ENCODE results near the gene PLEKHM2.

Gene PLEKHM2

DNA sequence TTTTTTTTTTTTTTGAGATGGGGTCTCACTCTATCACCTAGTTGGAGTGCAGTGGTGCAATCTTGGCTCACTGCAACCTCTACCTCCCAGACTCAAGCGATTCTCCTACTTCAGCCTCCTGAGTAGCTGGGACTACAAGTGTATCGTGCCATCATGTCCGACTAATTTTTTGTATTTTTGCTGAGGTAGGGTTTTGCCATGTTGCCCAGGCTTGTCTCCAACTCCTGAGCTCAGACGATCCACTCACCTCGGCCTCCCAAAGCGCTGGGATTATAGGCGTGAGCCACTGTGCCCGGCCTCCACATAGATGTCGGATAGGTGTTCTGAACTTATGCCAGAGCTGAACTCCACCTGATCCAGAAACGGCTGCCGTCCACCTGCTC, 21.1 kb downstream of the PLEKHM2 start:
- Histone ChIP-seq H3K9me3 (ENCODE audit: insufficient read depth, low read length, severe bottlenecking) (no peaks in the 10 kb centered on the region), H3K79me2 (ENCODE audit: insufficient read depth, low read length) (peaks cover 61% of the 10 kb centered on the region), H3K4me1 (ENCODE audit: insufficient read depth, low read length) (no peaks in the 10 kb centered on the region), H3K4me3 (ENCODE audit: low read depth in 1 of 2, low read length in 2 of 2) (no peak overlapping the region), H3K9ac (ENCODE audit: low read depth, low read length) (no peak overlapping the region), H3K27ac (ENCODE audit: low read length) (no peak overlapping the region), H2AFZ (ENCODE audit: low read depth, low read length) (no peak overlapping the region), H3K4me2 (ENCODE audit: insufficient read depth, low read length) (no peak overlapping the region), H3K27me3 (ENCODE audit: insufficient read depth, low read length, poor library complexity) (no peaks in the 10 kb centered on the region), H3K36me3 (ENCODE audit: insufficient read depth, low read length) (peaks cover 18% of the 10 kb centered on the region), H4K20me1 (ENCODE audit: insufficient read depth, low read length) (peaks cover 42% of the 10 kb centered on the region)
- TF ChIP-seq EZH2 (IDR thresholded peaks at IDR 0.05; ENCODE audit: borderline replicate concordance, low read depth, low read length, severe bottlenecking), result no peak
- TF ChIP-seq CTCF (IDR thresholded peaks at IDR 0.05; ENCODE audit: borderline replicate concordance, extremely low read depth, low read length, poor library complexity, severe bottlenecking), result no peak
- DNase-seq, result no peak
- ATAC-seq (ENCODE audit: insufficient read depth, low read depth), result no peak

DNA sequence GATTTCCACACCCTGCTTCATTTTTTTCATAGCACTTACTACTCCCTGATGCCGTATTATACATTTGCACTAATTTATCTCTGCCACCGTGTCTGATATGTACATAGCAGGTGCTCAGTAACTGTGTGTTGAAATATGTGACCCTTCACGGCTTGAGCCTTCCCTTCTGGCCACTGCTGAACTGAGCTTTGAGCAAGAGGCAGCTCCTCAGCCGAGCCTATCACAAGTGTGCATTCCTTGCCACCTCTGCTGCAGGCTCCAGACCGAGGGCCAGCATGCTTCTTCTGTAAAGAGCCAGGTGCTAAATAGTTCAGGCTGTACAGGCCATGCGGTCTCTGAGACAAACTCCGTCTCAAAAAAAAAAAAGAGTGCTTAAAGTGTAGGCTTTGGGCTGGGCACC, 22.6 kb downstream of the PLEKHM2 start:
- no peaks in the 10 kb centered on the region for H3K27me3 ChIP-seq (ENCODE audit: insufficient read depth, low read length, poor library complexity)
- no peaks in the 10 kb centered on the region for H3K9me3 ChIP-seq (ENCODE audit: insufficient read depth, low read length, severe bottlenecking)
- H3K79me2 ChIP-seq (ENCODE audit: insufficient read depth, low read length), result peaks cover 60% of the 10 kb centered on the region
- no peak overlapping the region for H3K27ac ChIP-seq (ENCODE audit: low read length)
- peaks cover 40% of the 10 kb centered on the region for H4K20me1 ChIP-seq (ENCODE audit: insufficient read depth, low read length)
- H3K4me2 ChIP-seq (ENCODE audit: insufficient read depth, low read length), result no peak overlapping the region
- TF ChIP-seq EZH2 (IDR thresholded peaks at IDR 0.05; ENCODE audit: borderline replicate concordance, low read depth, low read length, severe bottlenecking) (no peak), CTCF (IDR thresholded peaks at IDR 0.05; ENCODE audit: borderline replicate concordance, extremely low read depth, low read length, poor library complexity, severe bottlenecking) (no peak)
- H2AFZ ChIP-seq (ENCODE audit: low read depth, low read length), result no peak overlapping the region
- no peaks in the 10 kb centered on the region for H3K4me1 ChIP-seq (ENCODE audit: insufficient read depth, low read length)
- ATAC-seq (ENCODE audit: insufficient read depth, low read depth) (no peak), DNase-seq (no peak)
- H3K36me3 ChIP-seq (ENCODE audit: insufficient read depth, low read length), result peaks cover 18% of the 10 kb centered on the region
- H3K9ac ChIP-seq (ENCODE audit: low read depth, low read length), result no peak overlapping the region
- no peak overlapping the region for H3K4me3 ChIP-seq (ENCODE audit: low read depth in 1 of 2, low read length in 2 of 2)

DNA sequence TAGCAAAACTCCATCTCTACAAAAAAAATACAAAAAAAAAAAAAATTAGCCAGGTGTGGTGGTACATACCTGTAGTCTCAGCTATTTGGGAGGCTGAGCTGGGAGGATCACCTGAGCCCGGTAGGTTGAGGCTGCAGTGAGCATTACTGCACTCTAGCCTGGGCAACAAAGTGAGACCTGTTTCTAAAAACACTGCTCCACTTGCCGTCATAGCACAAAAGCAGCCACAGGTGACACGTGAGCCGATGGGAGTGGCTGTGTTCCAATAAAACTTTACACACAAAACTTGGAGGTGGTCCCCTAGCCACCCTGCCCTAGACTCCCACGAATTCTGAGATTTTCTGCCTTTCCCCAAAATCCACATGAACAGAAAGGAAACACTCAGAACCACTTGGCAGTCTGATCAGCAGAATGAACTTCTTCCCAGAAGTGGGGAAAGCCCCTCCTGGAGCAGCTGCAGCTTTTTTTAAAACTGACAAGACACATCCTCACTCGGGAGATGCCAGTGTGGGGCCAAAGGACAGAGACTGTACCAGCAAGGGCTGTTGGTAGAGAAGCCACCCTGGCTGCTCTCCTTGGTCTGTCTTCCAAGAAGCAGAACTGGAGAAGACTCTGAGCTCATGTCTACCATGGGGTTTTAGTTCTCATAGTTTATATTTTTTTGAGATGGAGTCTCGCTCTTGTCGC, 23.3 kb downstream of the PLEKHM2 start:
- Histone ChIP-seq H3K4me2 (ENCODE audit: insufficient read depth, low read length) (no peak overlapping the region), H4K20me1 (ENCODE audit: insufficient read depth, low read length) (peaks cover 37% of the 10 kb centered on the region), H3K36me3 (ENCODE audit: insufficient read depth, low read length) (peaks cover 18% of the 10 kb centered on the region), H3K9ac (ENCODE audit: low read depth, low read length) (no peak overlapping the region), H3K9me3 (ENCODE audit: insufficient read depth, low read length, severe bottlenecking) (no peaks in the 10 kb centered on the region), H2AFZ (ENCODE audit: low read depth, low read length) (no peak overlapping the region), H3K4me3 (ENCODE audit: low read depth in 1 of 2, low read length in 2 of 2) (no peak overlapping the region), H3K27me3 (ENCODE audit: insufficient read depth, low read length, poor library complexity) (no peaks in the 10 kb centered on the region), H3K27ac (ENCODE audit: low read length) (no peak overlapping the region), H3K4me1 (ENCODE audit: insufficient read depth, low read length) (no peaks in the 10 kb centered on the region), H3K79me2 (ENCODE audit: insufficient read depth, low read length) (peaks cover 60% of the 10 kb centered on the region)
- no peak for ATAC-seq (ENCODE audit: insufficient read depth, low read depth)
- no peak for DNase-seq
- no peak for TF ChIP-seq CTCF (IDR thresholded peaks at IDR 0.05; ENCODE audit: borderline replicate concordance, extremely low read depth, low read length, poor library complexity, severe bottlenecking)
- TF ChIP-seq EZH2 (IDR thresholded peaks at IDR 0.05; ENCODE audit: borderline replicate concordance, low read depth, low read length, severe bottlenecking), result no peak

Measured in DND-41 (cell line).